ENCODE measurements around the gene PRXL2C.
"Not testable (repeated sequence)": the region's sequence is repeated elsewhere in the genome, so short reads cannot be mapped to it uniquely, and the experiment has no call there.

PRXL2C gene, protein sequence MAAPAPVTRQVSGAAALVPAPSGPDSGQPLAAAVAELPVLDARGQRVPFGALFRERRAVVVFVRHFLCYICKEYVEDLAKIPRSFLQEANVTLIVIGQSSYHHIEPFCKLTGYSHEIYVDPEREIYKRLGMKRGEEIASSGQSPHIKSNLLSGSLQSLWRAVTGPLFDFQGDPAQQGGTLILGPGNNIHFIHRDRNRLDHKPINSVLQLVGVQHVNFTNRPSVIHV
- total RNA-seq, result 36.1 to 46.6 reads per million in 2 donors

GRCh38 chr9:96655198-96655851, at the start of gene PRXL2C:
Gene PRXL2C (minus strand): TSS chr9:96655317. CDS start chr9:96655281, 36 bp downstream.
- DNase-seq, result peak; percentile 83

DNA sequence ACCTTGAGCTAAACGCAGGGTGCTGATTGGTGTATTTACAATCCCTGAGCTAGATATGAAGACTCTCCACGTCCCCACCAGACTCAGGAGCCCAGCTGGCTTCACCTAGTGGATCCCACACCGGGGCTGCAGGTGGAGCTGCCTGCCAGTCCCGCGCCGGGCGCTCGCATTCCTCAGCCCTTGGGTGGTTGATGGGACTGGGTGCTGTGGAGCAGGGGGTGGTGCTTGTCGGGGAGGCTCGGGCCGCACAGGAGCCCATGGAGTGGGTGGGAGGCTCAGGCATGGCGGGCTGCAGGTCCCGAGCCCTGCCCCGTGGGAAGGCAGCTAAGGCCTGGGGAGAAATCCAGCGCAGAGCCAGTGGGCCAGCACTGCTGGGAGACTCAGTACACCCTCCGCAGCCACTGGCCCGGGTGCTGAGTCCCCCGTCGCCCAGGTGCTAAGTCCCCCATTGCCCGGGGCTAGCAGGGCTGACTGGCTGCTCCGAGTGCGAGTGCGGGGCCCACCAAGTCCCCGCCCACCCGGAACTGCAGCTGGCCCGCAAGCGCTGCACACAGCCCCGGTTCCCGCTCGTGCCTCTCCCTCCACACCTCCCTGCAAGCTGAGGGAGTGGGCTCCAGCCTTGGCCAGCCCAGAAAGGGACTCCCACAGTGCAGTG, 45.7 kb upstream of the PRXL2C start:
- not testable (repeated sequence) for DNase-seq

- DNase-seq, result no peak
Measured at GRCh38 chr9:96691326-96691725, 36.2 kb upstream of the PRXL2C start.

GRCh38 chr9:96688745-96689464, 33.8 kb upstream of the PRXL2C start:
- DNase-seq, result no peak

GRCh38 chr9:96688187-96688586, 33.1 kb upstream of the PRXL2C start:
- no peak for DNase-seq

DNA sequence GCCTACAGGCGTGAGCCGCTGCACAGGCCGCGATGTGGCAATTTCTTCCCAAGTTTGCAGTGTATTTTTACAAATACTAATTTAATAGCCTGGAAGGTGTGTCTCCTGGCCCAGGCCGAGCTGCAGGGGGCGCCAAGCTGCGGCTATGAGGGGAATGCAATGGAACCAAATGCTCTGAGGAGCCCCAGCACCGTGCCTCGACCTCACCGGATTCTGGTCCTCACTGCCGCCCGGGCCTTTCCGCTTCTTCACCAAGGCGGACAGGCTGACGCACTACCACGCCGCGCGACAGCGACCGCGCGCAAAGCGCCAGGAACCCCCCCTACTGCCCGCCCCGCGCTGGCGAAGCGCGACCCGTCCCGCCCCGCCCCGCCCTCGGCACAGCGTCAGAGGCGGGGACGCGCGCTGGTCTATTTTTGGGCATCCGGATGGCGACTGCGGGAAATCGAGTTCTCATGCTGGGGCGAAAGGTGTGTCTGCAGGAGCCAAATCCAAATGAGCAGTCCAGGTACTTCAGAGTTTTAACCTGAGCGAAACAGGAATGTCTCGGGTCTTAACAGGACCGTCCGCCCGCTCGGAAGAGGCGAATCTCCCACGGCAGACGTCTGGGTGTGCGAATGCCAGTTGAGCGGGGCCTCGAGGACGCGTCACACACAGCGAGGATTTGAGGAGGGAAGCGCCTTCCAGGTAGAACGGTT, 31.7 kb upstream of the PRXL2C start:
- peak; percentile 64 for DNase-seq

DNA sequence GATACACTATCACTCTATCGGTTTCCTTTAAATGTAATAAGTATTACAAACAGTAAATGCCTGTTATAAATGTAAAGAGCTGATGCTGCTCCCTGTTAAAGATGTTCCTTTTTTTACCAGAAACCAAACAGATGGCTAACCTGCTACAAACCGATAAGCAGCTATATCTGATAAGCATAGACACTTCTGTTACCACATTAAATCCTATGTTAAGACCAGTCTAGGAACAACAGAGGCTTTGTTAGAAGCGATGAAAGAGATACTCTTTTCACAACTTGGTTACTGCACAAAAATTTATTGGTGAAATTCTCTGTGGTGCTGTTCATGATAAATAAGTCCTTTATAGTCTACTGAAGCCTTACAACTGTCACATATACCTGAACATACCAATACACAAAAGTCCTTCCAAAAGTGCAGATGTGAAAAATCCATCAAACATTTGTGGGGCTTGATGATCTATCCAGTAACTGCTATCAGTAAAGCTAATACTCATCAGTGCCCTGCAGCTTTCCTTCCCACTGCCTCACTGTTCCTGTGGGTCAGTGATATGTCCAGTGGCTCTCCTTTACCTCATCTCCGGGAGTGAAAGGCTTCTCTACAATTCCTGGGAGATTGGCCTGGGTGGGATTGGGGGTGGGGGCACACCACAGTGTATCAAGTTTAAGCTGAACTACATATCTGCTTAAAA, 25.8 kb upstream of the PRXL2C start:
- no peak for DNase-seq

GRCh38 chr9:96674906-96675538, 19.9 kb upstream of the PRXL2C start:
- no peak for DNase-seq

GRCh38 chr9:96673786-96674185, 18.7 kb upstream of the PRXL2C start:
- DNase-seq, result not testable (repeated sequence)

GRCh38 chr9:96668868-96669534, 13.9 kb upstream of the PRXL2C start:
- DNase-seq, result no peak

DNA sequence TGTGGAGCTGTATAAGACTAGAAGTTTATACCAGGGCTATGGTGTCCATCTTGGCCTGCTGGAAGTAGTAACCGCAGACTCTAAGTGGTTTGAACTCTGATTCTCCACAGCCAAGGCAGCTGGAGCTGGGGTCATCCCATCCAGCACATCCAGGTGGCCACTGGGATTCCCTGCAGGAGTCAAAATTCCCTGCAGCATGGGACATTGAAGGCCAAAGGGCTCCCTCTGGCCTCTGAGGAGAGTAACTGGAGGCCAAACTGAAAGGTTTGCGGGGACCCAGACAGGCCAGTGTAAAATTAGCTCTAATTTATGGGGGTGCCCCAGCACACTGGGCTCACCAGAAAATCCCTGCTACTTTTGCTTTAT, 12.2 kb upstream of the PRXL2C start:
- no peak for DNase-seq

DNA sequence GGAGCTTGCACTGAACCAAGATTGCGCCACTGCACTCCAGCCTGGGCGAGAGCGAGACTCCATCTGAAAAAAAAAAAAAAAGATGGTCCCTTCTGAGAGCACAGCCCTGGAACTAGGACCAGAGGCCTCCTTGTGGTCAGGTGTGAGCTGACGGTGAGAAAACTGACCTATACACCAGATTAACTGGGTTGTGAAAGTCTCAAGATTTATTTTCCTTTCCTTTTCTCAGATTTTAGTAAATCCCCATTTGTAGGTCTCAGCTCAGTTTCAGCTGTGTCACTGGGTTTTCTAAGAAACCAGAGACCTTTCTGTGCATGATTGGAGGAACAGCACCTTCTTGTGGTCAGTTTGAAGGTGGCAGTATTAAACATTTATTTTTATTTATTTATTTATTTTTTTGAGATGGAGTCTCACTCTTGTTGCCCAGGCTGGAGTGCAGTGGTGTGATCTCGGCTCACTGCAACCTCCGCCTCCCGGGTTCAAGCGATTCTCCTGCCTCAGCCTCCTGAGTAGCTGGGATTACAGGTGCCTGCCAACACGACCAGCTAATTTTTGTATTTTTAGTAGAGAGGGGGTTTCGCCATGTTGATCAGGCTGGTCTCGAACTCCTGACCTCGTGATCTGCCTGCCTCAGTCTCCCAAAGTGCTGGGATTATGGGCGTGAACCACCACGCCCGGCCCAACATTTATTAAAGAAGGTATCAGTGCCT, 11.7 kb upstream of the PRXL2C start:
- DNase-seq, result not testable (repeated sequence)

GRCh38 chr9:96665789-96666188, 10.7 kb upstream of the PRXL2C start:
- DNase-seq, result no peak

GRCh38 chr9:96663506-96664120, 8.5 kb upstream of the PRXL2C start:
- no peak for DNase-seq

- DNase-seq, result no peak
Measured at GRCh38 chr9:96661711-96662110, 6.6 kb upstream of the PRXL2C start.

GRCh38 chr9:96660692-96661248, 5.7 kb upstream of the PRXL2C start:
- DNase-seq, result no peak

DNA sequence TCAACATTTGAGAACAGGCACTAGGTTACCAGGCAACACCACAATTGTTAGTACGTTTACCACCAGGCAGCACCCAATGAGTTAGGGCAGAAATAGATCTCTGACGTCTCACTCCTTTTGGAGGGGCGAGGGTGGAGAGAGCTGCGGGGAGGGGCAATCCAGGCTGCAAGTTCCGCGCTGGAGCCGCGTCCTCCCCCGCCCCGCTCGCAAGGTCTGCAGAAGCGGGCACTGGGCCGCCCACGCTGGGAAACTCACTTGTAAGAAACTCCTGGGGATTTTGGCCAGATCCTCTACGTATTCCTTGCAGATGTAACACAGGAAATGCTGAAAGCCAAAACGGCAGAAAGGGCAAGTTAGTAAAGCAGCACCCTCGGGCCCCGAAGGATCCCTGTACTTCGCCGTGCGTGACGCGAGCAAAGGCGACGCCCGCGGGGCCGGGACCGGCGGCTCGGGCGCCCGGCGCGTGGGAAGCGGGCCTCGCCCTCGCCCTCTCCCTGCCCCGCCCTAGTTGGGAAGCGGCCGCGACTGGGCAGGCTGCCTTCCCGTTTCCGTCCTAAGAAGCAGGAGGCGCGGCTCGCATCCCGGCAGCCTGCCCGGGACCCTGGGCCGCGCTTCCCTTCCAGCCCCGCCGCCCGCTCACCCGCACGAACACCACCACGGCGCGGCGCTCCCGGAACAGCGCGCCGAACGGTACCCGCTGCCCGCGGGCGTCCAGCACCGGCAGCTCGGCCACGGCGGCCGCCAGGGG, 493 bp downstream of the PRXL2C start:
- DNase-seq, result peak; percentile 74

DNA sequence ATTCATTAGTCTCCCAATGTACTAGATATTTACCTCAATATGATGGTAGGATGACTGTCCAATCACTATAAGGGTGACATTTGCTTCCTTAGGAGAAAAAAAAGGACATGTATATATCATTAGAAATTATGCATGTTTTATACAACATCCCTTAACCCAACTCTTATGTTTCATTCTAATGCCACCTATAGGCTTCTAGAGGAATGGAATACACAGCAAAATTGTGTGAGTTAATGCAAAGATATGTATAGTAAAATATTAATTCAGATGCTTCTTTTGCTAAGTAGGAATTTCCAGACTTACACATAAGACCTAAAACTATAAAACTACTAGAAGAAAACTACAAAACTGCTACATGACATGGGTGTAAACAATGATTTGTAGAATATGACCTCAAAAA, 3.5 kb downstream of the PRXL2C start:
- no peak for DNase-seq
